ENCODE data around the gene FSTL4. TPM values are rescaled to one million over a fixed set of nuclear protein-coding genes. Genes with fewer than 3 reads are reported as not detected.

FSTL4 gene
- total RNA-seq, 4 donors from 2014 or later, result 0.27 to 1.6 (median 0.35) TPM; not detected in 1

DNA sequence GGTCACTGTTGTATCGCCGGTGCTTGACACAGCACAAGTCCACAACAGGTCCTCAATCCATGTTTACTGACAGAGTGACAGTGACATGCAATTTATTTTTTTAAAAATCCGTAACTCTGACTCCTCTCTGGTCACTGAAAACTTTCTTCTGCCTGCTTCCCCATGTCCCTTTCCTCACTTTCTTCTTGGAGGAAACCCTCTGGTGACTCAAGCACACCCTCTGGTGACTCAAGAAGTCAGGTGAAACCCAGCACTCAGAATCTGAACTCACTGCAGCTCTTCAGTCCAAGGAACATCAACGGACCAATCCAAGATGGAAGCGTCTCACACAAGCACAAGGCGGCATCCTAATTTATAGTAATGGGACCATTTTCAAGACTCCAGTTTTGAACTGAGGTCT, 245.9 kb downstream of the FSTL4 start:
- no peaks in the 10 kb centered on the region for H3K9me3 ChIP-seq
- H3K27ac ChIP-seq, result no peak overlapping the region
- no peaks in the 10 kb centered on the region for H3K36me3 ChIP-seq
- no peaks in the 10 kb centered on the region for H3K27me3 ChIP-seq
- no peak overlapping the region for H3K4me3 ChIP-seq
- no peaks in the 10 kb centered on the region for H3K4me1 ChIP-seq
- TF ChIP-seq POLR2A (IDR thresholded peaks at IDR 0.05), result no peak
- TF ChIP-seq, protein P1, sequence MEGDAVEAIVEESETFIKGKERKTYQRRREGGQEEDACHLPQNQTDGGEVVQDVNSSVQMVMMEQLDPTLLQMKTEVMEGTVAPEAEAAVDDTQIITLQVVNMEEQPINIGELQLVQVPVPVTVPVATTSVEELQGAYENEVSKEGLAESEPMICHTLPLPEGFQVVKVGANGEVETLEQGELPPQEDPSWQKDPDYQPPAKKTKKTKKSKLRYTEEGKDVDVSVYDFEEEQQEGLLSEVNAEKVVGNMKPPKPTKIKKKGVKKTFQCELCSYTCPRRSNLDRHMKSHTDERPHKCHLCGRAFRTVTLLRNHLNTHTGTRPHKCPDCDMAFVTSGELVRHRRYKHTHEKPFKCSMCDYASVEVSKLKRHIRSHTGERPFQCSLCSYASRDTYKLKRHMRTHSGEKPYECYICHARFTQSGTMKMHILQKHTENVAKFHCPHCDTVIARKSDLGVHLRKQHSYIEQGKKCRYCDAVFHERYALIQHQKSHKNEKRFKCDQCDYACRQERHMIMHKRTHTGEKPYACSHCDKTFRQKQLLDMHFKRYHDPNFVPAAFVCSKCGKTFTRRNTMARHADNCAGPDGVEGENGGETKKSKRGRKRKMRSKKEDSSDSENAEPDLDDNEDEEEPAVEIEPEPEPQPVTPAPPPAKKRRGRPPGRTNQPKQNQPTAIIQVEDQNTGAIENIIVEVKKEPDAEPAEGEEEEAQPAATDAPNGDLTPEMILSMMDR (IDR thresholded peaks at IDR 0.05), result peak in 1 of 6 experiments; percentile 6
- DNase-seq, result no peak

DNA sequence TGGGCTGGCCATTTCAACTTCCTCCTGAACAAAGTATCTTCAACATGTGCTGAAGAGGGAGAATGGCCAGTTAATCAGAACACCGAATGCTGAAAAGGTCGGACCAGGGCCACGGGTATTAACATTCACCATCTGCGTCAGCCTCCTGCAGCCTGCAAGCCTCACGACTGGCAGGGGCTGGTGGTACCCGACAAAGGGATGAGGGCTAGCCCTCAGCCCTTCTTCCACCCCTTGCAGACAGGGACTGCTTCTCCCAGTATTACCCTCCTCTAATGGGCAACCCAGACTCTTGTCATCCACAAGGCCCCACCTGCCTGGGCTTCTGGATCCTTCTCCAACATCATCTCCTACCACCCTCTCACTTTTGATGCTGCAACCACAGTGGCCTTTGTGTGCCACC, 246.6 kb downstream of the FSTL4 start:
- Histone ChIP-seq H3K4me1 (no peaks in the 10 kb centered on the region), H3K9me3 (no peaks in the 10 kb centered on the region), H3K4me3 (no peak overlapping the region), H3K36me3 (no peaks in the 10 kb centered on the region), H3K27ac (no peak overlapping the region), H3K27me3 (no peaks in the 10 kb centered on the region)
- TF ChIP-seq, protein P1 (IDR thresholded peaks at IDR 0.05), result no peak
- no peak for TF ChIP-seq POLR2A (IDR thresholded peaks at IDR 0.05)
- no peak for DNase-seq

DNA sequence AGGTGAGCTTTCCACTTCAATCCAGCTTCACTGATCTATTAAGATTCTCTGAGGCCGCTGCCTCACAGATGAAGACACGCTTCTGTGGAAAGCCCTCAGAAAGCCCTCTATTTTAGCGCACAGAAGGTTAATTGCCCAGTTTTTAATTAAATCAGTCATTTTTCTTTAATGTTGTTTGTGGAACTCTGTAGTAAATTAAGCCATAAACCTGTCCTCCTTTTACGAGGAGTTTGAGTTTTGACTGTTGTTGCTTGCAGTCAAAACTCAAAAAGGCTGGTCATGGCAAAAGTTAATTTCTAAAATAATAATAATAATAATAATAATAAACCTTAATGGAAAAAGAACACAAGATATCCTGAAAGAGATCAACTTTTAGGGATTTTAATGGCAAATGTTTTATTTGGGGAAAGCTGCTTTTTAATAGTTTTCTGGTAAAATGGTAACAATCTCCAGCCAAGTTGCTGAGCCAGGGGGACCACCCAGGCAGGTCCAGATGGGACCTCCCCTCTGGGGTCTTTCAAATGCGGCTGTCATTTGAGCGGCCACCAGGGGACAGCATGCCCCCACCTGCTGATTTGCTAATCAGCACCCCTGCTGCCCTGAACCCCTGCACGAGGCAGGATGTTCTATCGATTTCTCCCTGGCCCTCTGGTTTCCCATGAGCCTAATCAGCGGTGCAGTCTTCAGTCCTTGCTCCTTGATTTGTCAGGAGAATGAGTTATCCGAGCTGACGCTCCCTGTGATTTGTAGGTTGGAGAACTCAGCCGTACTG, 247.2 kb downstream of the FSTL4 start:
- Histone ChIP-seq H3K4me3 (no peak overlapping the region), H3K9me3 (no peaks in the 10 kb centered on the region), H3K27ac (no peak overlapping the region)

DNA sequence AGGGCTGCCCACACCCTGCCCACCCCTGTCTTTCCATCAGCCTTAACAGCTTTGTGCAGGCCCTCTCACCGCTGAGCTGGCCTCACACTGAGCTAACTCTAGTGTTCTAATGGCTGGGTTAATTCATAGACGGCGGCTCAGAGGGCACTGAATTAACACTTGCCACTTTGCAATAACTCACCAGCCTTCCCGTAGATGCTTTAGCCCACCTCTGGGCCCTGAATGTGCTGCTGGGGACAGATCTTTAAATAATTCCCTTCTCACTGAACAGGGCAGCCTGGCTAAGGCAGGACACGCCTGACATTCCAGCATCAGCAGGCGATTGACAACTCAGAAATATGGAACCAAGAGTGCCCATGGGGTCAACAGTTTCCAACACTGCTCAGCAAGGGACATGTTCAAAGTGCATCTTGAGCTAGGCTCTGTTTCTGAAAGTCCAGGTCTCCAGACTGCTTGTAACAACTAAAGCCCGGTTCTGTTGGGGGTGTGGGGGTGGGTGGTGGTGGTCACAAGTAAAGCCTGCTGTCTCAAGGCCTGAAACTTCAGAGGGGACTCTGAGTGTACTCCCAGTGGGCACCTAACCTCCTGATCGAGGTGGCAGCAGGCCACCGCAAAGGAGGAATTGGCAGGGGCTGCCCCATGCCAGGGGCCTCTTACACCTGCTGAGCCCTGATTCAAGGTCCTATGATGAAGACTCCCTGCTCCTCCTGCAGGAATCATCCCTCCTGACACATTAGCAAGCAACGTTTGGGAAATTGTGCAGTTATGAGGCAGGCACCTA, 248.3 kb downstream of the FSTL4 start:
- Histone ChIP-seq H3K4me1 (no peaks in the 10 kb centered on the region), H3K36me3 (no peaks in the 10 kb centered on the region), H3K27ac (no peak overlapping the region), H3K27me3 (no peaks in the 10 kb centered on the region), H3K9me3 (no peaks in the 10 kb centered on the region), H3K4me3 (no peak overlapping the region)
- DNase-seq, result no peak
- TF ChIP-seq, protein P1 (IDR thresholded peaks at IDR 0.05), result no peak
- TF ChIP-seq POLR2A (IDR thresholded peaks at IDR 0.05), result no peak

More for the DNA sequence above, 247.2 kb downstream of the FSTL4 start:
- DNase-seq, result no peak
- TF ChIP-seq POLR2A (IDR thresholded peaks at IDR 0.05), result no peak
- TF ChIP-seq, protein P1 (IDR thresholded peaks at IDR 0.05), result no peak
- no peaks in the 10 kb centered on the region for H3K36me3 ChIP-seq
- no peaks in the 10 kb centered on the region for H3K27me3 ChIP-seq
- no peaks in the 10 kb centered on the region for H3K4me1 ChIP-seq

DNA sequence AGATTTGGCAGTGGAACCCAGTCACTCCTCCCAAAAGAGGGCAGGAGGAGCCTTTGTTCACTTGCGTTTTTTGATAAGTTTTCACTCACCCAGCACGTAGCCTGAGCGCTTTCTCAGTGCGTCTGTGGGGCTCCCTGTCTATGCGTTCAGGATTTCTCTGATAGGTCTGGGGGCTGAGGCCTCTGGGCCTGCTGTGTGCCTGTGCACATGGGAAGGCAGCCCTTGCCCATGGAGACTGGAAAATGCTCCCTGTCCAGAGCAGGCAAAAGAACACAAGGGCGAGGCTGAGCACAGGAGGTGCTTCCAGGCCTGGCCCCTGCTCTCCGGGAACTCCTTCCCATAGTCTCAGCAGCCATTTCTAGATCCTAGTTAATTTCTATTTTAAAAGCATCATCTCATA, 249.9 kb downstream of the FSTL4 start:
- no peaks in the 10 kb centered on the region for H3K36me3 ChIP-seq
- no peak overlapping the region for H3K27ac ChIP-seq
- H3K27me3 ChIP-seq, result no peaks in the 10 kb centered on the region
- DNase-seq, result no peak
- H3K9me3 ChIP-seq, result no peaks in the 10 kb centered on the region
- H3K4me3 ChIP-seq, result no peak overlapping the region
- TF ChIP-seq, protein P1 (IDR thresholded peaks at IDR 0.05), result no peak
- no peak for TF ChIP-seq POLR2A (IDR thresholded peaks at IDR 0.05)
- no peaks in the 10 kb centered on the region for H3K4me1 ChIP-seq

Data from Peyer's patch (tissue), 4 donors.